CD14-positive monocyte (primary cell): Measurements from ENCODE around the gene NDUFA13. TPM values are rescaled to one million over a fixed set of nuclear protein-coding genes. Genes with fewer than 3 reads are reported as not detected.

Source experiments
- DNase-seq, 3 donors: peaks; one replicate each; pipeline ENCODE4 v3.0.0-alpha.2; 2011 to 2022
- H2AFZ ChIP-seq: 2 replicates; pipeline ENCODE4 v1.6.0; 2012; ENCODE audit warnings: mild to moderate bottlenecking, low read depth, low read length, inconsistent platforms; ENCODE audit not compliant: insufficient read depth, poor library complexity, severe bottlenecking
- H3K27ac ChIP-seq, 2 donors: 1 replicate in 1 of 2; 2 replicates in 1 of 2; pipeline ENCODE4 v1.5.1; 2012 to 2013; ENCODE audit warnings: low read length in 2 of 2, control low read depth in 1 of 2, inconsistent platforms in 1 of 2, low read depth in 1 of 2, mild to moderate bottlenecking in 1 of 2
- H3K27me3 ChIP-seq, 2 donors: one replicate each; pipeline versions ENCODE4 v1.6.0 to v1.6.1; 2011 to 2013; ENCODE audit warnings: low read length in 2 of 2; ENCODE audit not compliant: control insufficient read depth in 2 of 2, insufficient read depth in 2 of 2
- H3K36me3 ChIP-seq, 2 donors: replicated peaks in 1 of 2; 1 replicate in 1 of 2; 2 replicates in 1 of 2; pipeline versions ENCODE4 v1.5.1 to v1.6.1; 2012 to 2013; ENCODE audit warnings: low read length in 2 of 2, control low read depth in 1 of 2, inconsistent platforms in 1 of 2, mild to moderate bottlenecking in 1 of 2; ENCODE audit not compliant: insufficient read depth in 2 of 2, control insufficient read depth in 1 of 2
- H3K4me1 ChIP-seq, 2 donors: 1 replicate in 1 of 2; 2 replicates in 1 of 2; pipeline versions ENCODE4 v1.5.1 to v1.6.1; 2012 to 2013; ENCODE audit warnings: low read length in 2 of 2, control low read depth in 1 of 2, inconsistent platforms in 1 of 2, mild to moderate bottlenecking in 1 of 2, moderate library complexity in 1 of 2; ENCODE audit not compliant: insufficient read depth in 2 of 2, control insufficient read depth in 1 of 2
- H3K4me2 ChIP-seq: replicated peaks from 2 replicates; pipeline ENCODE3; 2012; ENCODE audit warnings: low read length, moderate library complexity, mild to moderate bottlenecking; ENCODE audit not compliant: poor library complexity, severe bottlenecking; ENCODE audit errors: extremely low read depth
- H3K4me3 ChIP-seq, 3 experiments: fragments of 200-600 bp in 1 of 3; sonication (generic) in 1 of 3; replicated peaks in 1 of 3; 1 replicate in 2 of 3; 2 replicates in 1 of 3; pipeline ENCODE4 v1.5.1; 2011 to 2013; ENCODE audit warnings: low read length in 3 of 3, mild to moderate bottlenecking in 3 of 3, control low read depth in 2 of 3, low read depth in 2 of 3, inconsistent platforms in 1 of 3, moderate library complexity in 1 of 3
- H3K79me2 ChIP-seq: 2 replicates; pipeline ENCODE4 v1.6.0; 2012; ENCODE audit warnings: mild to moderate bottlenecking, control low read depth, inconsistent platforms, low read length, moderate library complexity; ENCODE audit not compliant: insufficient read depth
- H3K9ac ChIP-seq: 2 replicates; pipeline ENCODE4 v1.6.0; 2017; ENCODE audit warnings: low read length, mild to moderate bottlenecking; ENCODE audit not compliant: insufficient read depth, poor library complexity, severe bottlenecking
- H3K9me3 ChIP-seq, 2 donors: replicated peaks in 1 of 2; 1 replicate in 1 of 2; 2 replicates in 1 of 2; pipeline versions ENCODE4 v1.5.1 to v1.6.1; 2012 to 2013; ENCODE audit warnings: low read length in 2 of 2, control low read depth in 1 of 2; ENCODE audit not compliant: control insufficient read depth in 1 of 2, insufficient read depth in 1 of 2
- H4K20me1 ChIP-seq: 2 replicates; pipeline ENCODE4 v1.6.0; 2012; ENCODE audit warnings: mild to moderate bottlenecking, low read length, control low read depth, moderate library complexity; ENCODE audit not compliant: insufficient read depth
- H3K27ac Mint-ChIP-seq, 7 donors: one replicate each; pipeline ENCODE4 v1.8.0; 2020; ENCODE audit warnings: mild to moderate bottlenecking in 7 of 7, mixed read lengths in 7 of 7, moderate library complexity in 6 of 7, inconsistent platforms in 2 of 7
- H3K27me3 Mint-ChIP-seq, 3 donors: one replicate each; pipeline ENCODE4 v1.8.0; 2021 to 2022; ENCODE audit warnings: low read depth in 3 of 3, mild to moderate bottlenecking in 3 of 3, mixed read lengths in 3 of 3, moderate library complexity in 3 of 3, inconsistent platforms in 1 of 3
- H3K36me3 Mint-ChIP-seq, 2 donors: one replicate each; pipeline ENCODE4 v1.8.0; 2020; ENCODE audit warnings: mixed read lengths in 2 of 2, inconsistent platforms in 1 of 2, mild to moderate bottlenecking in 1 of 2
- H3K4me1 Mint-ChIP-seq: one replicate; pipeline ENCODE4 v1.8.0; 2020; ENCODE audit warnings: mild to moderate bottlenecking, mixed read lengths
- H3K4me3 Mint-ChIP-seq, 2 donors: one replicate each; pipeline ENCODE4 v1.8.0; 2020; ENCODE audit warnings: mild to moderate bottlenecking in 2 of 2, mixed read lengths in 2 of 2, moderate library complexity in 1 of 2
- H3K9me3 Mint-ChIP-seq, 7 donors: one replicate each; pipeline ENCODE4 v1.8.0; 2020 to 2022; ENCODE audit warnings: mixed read lengths in 7 of 7, mild to moderate bottlenecking in 6 of 7, moderate library complexity in 6 of 7, inconsistent platforms in 2 of 7
- WGBS: methylation state at CpG from one replicate; pipeline ENCODE4 v1.1.5; 2013; ENCODE audit warnings: missing lambda C conversion rate; ENCODE audit not compliant: insufficient coverage; 5-methylcytosine and 5-hydroxymethylcytosine counted together
- intact Hi-C, 2 donors: fragments of 100-400 bp; cut with micrococcal nuclease; formaldehyde crosslinking; loops; one replicate each; pipeline versions ENCODE4 v1.15.0 to v1.15.1; 2023
- polyA plus RNA-seq, 3 donors: library from polyadenylated mRNA; depleted of rRNA in 1 of 3; unstranded in 2 of 3; stranded (reverse) in 1 of 3; fragments of 300-500 nt in 2 of 3; fragments of >200 nt in 1 of 3; fragmentation: Illumina TruSeq in 2 of 3; gene quantifications; 1 replicate in 2 of 3; 2 replicates in 1 of 3; pipeline ENCODE4 v1.2.3, GENCODE V29; 2012 to 2021
- TF ChIP-seq, protein P1 (sequence below): fragments of 200-600 bp; IDR thresholded peaks from one replicate; pipeline ENCODE4 v1.8.0; 2022; ENCODE audit warnings: antibody characterized with exemption, mild to moderate bottlenecking

NDUFA13 gene
- polyA plus RNA-seq, 3 donors: 86.7 to 433 (median 361) TPM

DNA sequence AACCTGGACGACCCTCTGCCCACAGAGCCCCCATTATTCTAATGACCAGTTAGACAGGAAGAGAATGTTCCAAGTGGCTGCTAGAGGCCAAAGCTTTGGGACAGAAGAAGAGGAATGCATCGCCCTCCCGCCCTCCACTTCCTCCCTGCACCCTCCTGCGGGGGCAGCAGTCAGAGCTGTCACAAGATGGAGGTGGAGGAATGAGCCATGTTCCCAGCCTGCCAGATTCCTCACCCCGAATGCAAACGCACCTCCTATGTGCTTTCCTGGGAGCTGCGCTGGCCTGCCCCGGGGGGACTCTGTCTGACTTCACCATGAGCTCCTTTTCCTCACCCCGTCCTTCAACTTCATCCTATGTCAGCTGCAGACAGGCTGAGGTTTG, 14.4 kb downstream of the NDUFA13 start:
- Mint-ChIP-seq H3K27ac (no peak overlapping the region), H3K9me3 (no peaks in the 10 kb centered on the region), H3K4me3 (no peak overlapping the region), H3K4me1 (peaks cover 3% of the 10 kb centered on the region), H3K36me3 (peaks cover 30 to 52% of the 10 kb centered on the region in 2 donors), H3K27me3 (peaks cover 1 to 5% (median 2%) of the 10 kb centered on the region in 3 donors)
- Histone ChIP-seq H4K20me1 (peaks cover 20% of the 10 kb centered on the region), H3K4me3 (no peak overlapping the region), H3K27ac (no peak overlapping the region), H3K79me2 (no peaks in the 10 kb centered on the region), H2AFZ (no peak overlapping the region), H3K4me1 (peaks cover 0 to 3% of the 10 kb centered on the region in 2 donors), H3K9me3 (no peaks in the 10 kb centered on the region), H3K4me2 (no peak overlapping the region), H3K36me3 (peaks cover 34 to 42% of the 10 kb centered on the region in 2 donors), H3K27me3 (no peaks in the 10 kb centered on the region), H3K9ac (no peak overlapping the region)
- intact Hi-C loops: loop anchor here in 1 of 2 donors (5.0 to 10.0 kb wide), 2 partner anchors 244 to 427 kb away; no protein-coding TSS in a partner anchor
- TF ChIP-seq, protein P1, sequence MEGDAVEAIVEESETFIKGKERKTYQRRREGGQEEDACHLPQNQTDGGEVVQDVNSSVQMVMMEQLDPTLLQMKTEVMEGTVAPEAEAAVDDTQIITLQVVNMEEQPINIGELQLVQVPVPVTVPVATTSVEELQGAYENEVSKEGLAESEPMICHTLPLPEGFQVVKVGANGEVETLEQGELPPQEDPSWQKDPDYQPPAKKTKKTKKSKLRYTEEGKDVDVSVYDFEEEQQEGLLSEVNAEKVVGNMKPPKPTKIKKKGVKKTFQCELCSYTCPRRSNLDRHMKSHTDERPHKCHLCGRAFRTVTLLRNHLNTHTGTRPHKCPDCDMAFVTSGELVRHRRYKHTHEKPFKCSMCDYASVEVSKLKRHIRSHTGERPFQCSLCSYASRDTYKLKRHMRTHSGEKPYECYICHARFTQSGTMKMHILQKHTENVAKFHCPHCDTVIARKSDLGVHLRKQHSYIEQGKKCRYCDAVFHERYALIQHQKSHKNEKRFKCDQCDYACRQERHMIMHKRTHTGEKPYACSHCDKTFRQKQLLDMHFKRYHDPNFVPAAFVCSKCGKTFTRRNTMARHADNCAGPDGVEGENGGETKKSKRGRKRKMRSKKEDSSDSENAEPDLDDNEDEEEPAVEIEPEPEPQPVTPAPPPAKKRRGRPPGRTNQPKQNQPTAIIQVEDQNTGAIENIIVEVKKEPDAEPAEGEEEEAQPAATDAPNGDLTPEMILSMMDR: no peak
- no peak for DNase-seq
- WGBS: 92% methylated on average over 2 of the region's 9 CpGs

DNA sequence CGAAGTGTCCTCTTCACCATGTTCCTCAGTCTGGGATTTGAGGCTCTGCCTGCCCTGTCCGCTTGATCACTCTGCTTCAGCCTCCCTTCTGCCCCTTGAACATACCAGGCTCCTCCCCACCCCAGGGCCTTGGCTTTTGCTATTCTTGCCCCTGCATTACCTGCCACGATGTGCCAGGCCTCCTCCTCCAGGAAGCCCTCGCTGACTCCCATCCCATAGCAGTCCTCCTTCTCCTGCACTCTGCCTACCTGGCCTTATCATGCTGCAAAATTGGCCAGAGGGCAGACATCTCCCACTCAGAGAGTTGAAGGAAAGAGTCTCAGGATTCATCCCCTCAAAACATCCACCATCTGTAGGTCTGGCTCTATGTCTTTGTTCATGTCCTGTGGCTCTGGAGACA, 14.9 kb downstream of the NDUFA13 start:
- no peaks in the 10 kb centered on the region for H3K9me3 Mint-ChIP-seq
- Histone ChIP-seq H3K4me3 (no peak overlapping the region), H2AFZ (no peak overlapping the region), H3K9ac (no peak overlapping the region), H3K27ac (no peak overlapping the region), H3K79me2 (no peaks in the 10 kb centered on the region), H3K36me3 (peaks cover 29 to 37% of the 10 kb centered on the region in 2 donors), H3K9me3 (no peaks in the 10 kb centered on the region), H3K4me2 (no peak overlapping the region), H3K27me3 (no peaks in the 10 kb centered on the region), H3K4me1 (peaks cover 0 to 3% of the 10 kb centered on the region in 2 donors), H4K20me1 (peaks cover 15% of the 10 kb centered on the region)
- 90% methylated on average over 4 of the region's 4 CpGs for WGBS
- TF ChIP-seq, protein P1: no peak
- no peak overlapping the region for H3K4me3 Mint-ChIP-seq
- H3K4me1 Mint-ChIP-seq: peaks cover 3% of the 10 kb centered on the region
- H3K27ac Mint-ChIP-seq: peak overlapping the region in 3 of 7 donors; percentile 37 to 57 (median 38)
- H3K27me3 Mint-ChIP-seq: peaks cover 1 to 5% (median 2%) of the 10 kb centered on the region in 3 donors
- no peak for DNase-seq
- intact Hi-C loops: loop anchor here in 1 of 2 donors (5.0 to 10.0 kb wide), 2 partner anchors 244 to 426 kb away; no protein-coding TSS in a partner anchor
- H3K36me3 Mint-ChIP-seq: peaks cover 30 to 51% of the 10 kb centered on the region in 2 donors
